Measurements from ENCODE around the gene TRPM2. TPM values are rescaled to one million over a fixed set of nuclear protein-coding genes. Genes with fewer than 3 reads are reported as not detected.
A peak's percentile ranks its signal among the peaks of the same experiment; 100 is the strongest.
"Not testable (repeated sequence)": the region's sequence is repeated elsewhere in the genome, so short reads cannot be mapped to it uniquely, and the experiment has no call there.

Gene TRPM2
- polyA plus RNA-seq, 3 donors from 2014 or later = 3.0 to 11.1 (median 4.4) TPM

DNA sequence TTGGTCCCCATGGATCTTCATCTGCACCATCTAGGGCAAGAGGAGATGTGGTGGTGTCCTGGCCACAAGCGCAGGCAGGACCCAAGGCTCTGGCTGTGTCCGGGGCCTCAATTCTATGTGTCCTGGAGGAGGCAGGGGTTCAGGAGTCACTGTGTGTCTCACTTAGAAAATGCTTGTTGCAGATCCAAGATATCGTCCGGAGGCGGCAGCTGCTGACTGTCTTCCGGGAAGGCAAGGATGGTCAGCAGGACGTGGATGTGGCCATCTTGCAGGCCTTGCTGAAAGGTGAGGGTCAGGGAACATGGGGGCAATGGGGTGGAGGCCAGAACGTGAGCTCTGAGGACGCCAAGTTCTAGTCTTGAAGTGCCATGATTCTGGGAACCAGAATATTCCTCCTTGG lies 29.1 kb downstream of the TRPM2 start:
- Mint-ChIP-seq H3K4me3 (no peak overlapping the region), H3K27ac (no peak overlapping the region), H3K27me3 (ENCODE audit: low read depth in 3 of 3) (peaks cover 0 to 4% (median 2%) of the 10 kb centered on the region in 3 donors), H3K36me3 (peaks cover 25 to 78% (median 64%) of the 10 kb centered on the region in 3 donors), H3K4me1 (peaks cover 0 to 4% of the 10 kb centered on the region in 2 donors), H3K9me3 (peaks cover 18 to 33% (median 26%) of the 10 kb centered on the region in 6 donors)
- no peak for DNase-seq

DNA sequence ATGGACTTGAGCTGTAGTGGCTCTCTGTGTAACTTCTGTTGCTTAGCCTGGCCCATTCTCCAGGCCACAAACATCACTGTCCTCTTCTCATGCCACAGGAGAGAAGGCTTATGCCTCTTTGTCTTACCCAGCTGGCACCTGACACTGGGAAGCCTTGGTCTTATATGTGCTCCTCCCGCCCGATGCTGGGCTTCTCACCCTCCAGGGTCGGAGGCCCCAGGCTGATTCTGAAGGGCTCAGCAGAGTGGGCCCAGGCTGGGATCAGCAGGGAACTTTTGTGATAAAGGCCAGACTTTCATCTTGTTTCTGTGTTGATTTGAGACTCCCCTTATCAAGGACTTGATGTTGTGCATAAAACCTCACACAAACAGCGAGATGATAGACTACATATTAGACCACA lies 29.8 kb downstream of the TRPM2 start:
- Mint-ChIP-seq H3K27ac (no peak overlapping the region), H3K36me3 (peaks cover 25 to 71% (median 60%) of the 10 kb centered on the region in 3 donors), H3K4me1 (peaks cover 0 to 1% of the 10 kb centered on the region in 2 donors), H3K9me3 (peaks cover 18 to 33% (median 26%) of the 10 kb centered on the region in 6 donors), H3K27me3 (ENCODE audit: low read depth in 3 of 3) (peaks cover 0 to 2% (median 2%) of the 10 kb centered on the region in 3 donors), H3K4me3 (no peak overlapping the region)
- DNase-seq = no peak

DNA sequence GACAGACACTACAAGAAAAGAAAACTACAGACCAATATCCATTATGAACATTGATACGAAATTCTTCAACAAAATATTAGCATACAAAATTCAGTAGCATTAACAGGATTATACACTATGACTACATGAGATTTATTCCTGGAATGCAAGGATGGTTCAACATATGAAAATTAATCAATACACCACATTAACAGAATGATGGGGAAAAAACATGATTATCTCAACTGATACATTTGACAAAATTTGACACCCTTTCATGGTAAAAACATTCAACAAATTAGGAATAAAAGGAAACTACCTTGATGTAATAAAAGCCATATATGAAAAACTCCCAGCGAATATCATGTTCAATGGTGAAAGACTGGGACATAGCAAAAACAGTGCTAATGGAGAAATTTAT lies 31.5 kb downstream of the TRPM2 start:
- Mint-ChIP-seq H3K4me3 (no peak overlapping the region), H3K27ac (no peak overlapping the region), H3K36me3 (peaks cover 25 to 61% (median 61%) of the 10 kb centered on the region in 3 donors), H3K27me3 (ENCODE audit: low read depth in 3 of 3) (peaks cover 0 to 2% (median 0%) of the 10 kb centered on the region in 3 donors), H3K4me1 (peaks cover 0 to 1% of the 10 kb centered on the region in 2 donors), H3K9me3 (peaks cover 18 to 33% (median 26%) of the 10 kb centered on the region in 6 donors)
- DNase-seq = no peak

DNA sequence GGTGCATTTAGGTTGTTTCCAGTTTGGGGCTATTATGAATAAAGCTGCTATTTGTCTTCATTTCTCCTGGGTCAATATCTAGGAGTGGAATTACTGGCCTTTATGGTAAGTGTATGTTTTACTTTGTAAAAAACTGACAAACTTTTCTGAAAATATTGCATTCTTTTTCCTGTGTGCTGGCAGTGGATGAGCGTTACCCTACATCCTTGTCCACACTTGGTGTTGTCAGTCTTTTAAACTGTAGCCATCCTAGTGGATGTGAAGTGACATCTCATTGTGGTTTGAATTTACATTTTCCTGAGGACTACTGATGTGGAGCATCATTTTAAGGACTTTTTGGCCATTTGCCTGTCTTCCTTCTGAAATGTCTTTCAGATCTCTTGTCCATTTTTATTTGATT lies 35.9 kb downstream of the TRPM2 start:
- peaks cover 11 to 55% (median 48%) of the 10 kb centered on the region in 3 donors for H3K36me3 Mint-ChIP-seq
- no peaks in the 10 kb centered on the region for H3K27me3 Mint-ChIP-seq (ENCODE audit: low read depth in 3 of 3)
- no peak overlapping the region for H3K27ac Mint-ChIP-seq
- H3K4me1 Mint-ChIP-seq = no peaks in the 10 kb centered on the region
- DNase-seq = no peak
- no peak overlapping the region for H3K4me3 Mint-ChIP-seq
- H3K9me3 Mint-ChIP-seq = peaks cover 10 to 20% (median 17%) of the 10 kb centered on the region in 6 donors

DNA sequence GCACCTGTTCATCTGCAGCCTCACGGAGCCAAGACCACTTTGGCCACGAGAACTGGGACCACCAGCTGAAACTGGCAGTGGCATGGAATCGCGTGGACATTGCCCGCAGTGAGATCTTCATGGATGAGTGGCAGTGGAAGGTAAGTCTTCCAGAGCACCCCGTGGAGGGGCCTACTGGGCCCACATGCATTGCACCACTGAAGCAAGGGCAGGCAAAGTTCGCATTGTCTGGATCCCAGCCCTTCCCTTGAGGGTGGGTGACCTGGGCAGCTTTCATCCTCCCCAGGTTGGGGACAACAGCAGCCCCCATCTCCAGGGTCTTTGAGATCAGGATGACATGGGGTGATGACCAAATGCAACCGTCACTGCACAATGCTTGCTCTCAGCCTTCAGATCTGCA lies 37.5 kb downstream of the TRPM2 start:
- peaks cover 10 to 45% (median 38%) of the 10 kb centered on the region in 3 donors for H3K36me3 Mint-ChIP-seq
- no peak overlapping the region for H3K27ac Mint-ChIP-seq

DNA sequence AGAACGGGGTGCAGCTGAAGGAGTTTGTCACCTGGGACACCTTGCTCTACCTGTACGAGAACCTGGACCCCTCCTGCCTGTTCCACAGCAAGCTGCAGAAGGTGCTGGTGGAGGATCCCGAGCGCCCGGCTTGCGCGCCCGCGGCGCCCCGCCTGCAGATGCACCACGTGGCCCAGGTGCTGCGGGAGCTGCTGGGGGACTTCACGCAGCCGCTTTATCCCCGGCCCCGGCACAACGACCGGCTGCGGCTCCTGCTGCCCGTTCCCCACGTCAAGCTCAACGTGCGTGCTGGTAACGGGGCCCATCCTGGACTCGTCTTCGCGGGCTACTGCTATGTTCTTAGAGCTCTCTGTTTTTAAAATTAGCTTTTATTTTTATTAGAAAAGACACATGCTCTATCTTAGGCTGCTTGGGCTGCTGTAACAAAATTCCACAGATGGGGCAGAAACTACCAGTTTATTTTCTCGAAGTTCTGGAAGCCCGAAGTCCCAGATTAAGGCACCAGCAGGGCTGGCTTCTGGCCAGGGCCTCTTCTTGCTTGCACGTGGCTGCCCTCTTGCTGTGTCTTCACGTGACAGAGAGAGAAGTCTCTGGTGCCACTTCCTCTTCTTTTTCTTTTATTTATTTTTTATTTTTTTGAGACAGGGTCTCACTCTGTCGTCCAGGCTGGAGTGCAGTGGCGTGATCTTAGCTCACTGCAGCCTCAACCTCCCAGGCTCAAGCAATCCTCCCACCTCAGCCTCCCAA lies 38.1 kb downstream of the TRPM2 start:
- Mint-ChIP-seq H3K27me3 (ENCODE audit: low read depth in 3 of 3) (peaks cover 0 to 1% (median 0%) of the 10 kb centered on the region in 3 donors), H3K4me3 (no peak overlapping the region), H3K4me1 (peaks cover 0 to 6% of the 10 kb centered on the region in 2 donors), H3K9me3 (peaks cover 0 to 1% (median 0%) of the 10 kb centered on the region in 6 donors), H3K27ac (no peak overlapping the region), H3K36me3 (peaks cover 10 to 41% (median 34%) of the 10 kb centered on the region in 3 donors)
- DNase-seq = no peak

More for the DNA sequence above, 37.5 kb downstream of the TRPM2 start:
- Mint-ChIP-seq H3K27me3 (ENCODE audit: low read depth in 3 of 3) (peaks cover 0 to 1% (median 0%) of the 10 kb centered on the region in 3 donors), H3K9me3 (peaks cover 0 to 6% (median 3%) of the 10 kb centered on the region in 6 donors), H3K4me1 (peaks cover 0 to 6% of the 10 kb centered on the region in 2 donors), H3K4me3 (no peak overlapping the region)
- DNase-seq = no peak

DNA sequence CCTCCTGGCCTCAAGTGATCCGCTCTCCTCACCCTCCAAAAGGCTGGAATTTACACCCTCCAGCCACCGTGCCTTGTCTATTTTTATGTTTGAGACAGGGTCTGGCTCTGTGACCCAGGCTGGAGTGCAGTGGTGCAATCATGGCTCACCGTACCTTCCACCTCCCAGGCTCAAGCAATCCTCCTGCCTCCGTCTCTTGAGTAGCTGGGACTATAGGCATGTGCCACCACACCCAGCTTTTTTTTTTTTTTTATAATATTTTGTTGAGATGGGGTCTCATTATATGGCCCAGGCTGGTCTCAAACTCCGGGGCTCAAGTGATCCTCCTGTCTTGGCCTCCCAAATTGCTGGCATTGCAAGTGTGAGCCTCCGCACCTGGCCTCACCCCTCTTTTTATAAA lies 38.8 kb downstream of the TRPM2 start:
- Mint-ChIP-seq H3K27me3 (ENCODE audit: low read depth in 3 of 3) (peaks cover 0 to 1% (median 0%) of the 10 kb centered on the region in 3 donors), H3K36me3 (peaks cover 10 to 41% (median 34%) of the 10 kb centered on the region in 3 donors), H3K27ac (no peak overlapping the region), H3K4me3 (no peak overlapping the region), H3K4me1 (peaks cover 0 to 6% of the 10 kb centered on the region in 2 donors), H3K9me3 (no peaks in the 10 kb centered on the region)
- DNase-seq = no peak

DNA sequence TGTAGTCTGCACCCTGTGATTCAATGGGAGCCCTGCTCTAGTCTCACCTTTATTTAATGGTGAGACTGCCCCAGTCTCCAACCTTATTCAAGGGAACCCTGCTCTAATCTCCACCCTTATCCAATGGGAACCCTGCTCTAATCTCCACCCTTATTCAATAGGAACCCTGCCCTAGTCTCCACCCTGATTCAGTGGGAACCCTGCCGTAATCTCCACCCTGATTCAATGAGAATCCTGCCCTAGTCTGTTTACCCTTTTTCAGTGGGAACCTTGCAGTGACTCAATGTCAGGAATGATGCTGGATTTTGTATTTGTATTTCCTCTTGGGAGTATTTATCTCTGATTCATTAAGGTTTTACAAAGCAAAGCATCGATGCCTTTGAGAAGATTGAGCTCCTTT lies 39.5 kb downstream of the TRPM2 start:
- Mint-ChIP-seq H3K36me3 (peaks cover 10 to 41% (median 34%) of the 10 kb centered on the region in 3 donors), H3K4me1 (peaks cover 0 to 6% of the 10 kb centered on the region in 2 donors), H3K4me3 (no peak overlapping the region), H3K27ac (no peak overlapping the region), H3K27me3 (ENCODE audit: low read depth in 3 of 3) (peaks cover 0 to 1% (median 0%) of the 10 kb centered on the region in 3 donors), H3K9me3 (no peaks in the 10 kb centered on the region)
- no peak for DNase-seq

DNA sequence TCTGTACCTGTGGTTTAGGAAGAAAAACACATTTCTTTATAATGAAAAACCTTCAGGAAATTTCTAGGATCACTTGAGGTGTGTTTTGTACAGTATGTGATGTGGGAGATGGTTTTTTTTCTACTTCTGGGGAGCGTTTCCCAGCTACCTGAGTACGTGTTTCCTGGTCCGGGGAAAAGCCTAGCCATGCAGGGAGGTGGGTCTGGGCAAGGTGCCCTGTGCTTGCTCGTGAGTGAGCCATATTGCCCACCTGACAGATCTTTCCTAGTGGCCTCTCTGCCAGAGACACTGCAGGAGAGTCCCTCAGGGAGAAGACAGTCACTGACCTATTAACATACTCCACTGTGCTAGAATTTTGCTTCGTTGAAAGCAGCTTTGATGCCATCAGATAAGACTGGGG lies 41.3 kb downstream of the TRPM2 start:
- H3K27me3 Mint-ChIP-seq (ENCODE audit: low read depth in 3 of 3) = peaks cover 0 to 1% (median 0%) of the 10 kb centered on the region in 3 donors
- no peak overlapping the region for H3K4me3 Mint-ChIP-seq
- H3K36me3 Mint-ChIP-seq = peaks cover 10 to 40% (median 31%) of the 10 kb centered on the region in 3 donors
- no peak overlapping the region for H3K27ac Mint-ChIP-seq
- peaks cover 0 to 6% of the 10 kb centered on the region in 2 donors for H3K4me1 Mint-ChIP-seq
- DNase-seq = no peak
- no peaks in the 10 kb centered on the region for H3K9me3 Mint-ChIP-seq

DNA sequence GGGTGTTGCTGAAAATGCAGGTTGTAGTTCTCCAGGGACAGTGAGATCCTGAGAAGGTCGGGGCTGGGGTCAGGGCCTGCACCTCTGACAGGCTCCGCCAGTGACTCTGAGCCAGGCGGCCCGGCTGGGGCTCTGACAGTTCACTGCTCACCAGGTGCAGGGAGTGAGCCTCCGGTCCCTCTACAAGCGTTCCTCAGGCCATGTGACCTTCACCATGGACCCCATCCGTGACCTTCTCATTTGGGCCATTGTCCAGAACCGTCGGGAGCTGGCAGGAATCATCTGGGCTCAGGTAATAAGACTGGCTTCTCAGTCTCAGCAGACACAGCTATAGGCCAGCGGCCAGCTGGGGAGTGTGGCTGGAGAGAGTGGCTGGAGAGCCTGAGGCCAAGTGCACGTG lies 41.8 kb downstream of the TRPM2 start:
- Mint-ChIP-seq H3K27ac (no peak overlapping the region), H3K4me3 (no peak overlapping the region), H3K27me3 (ENCODE audit: low read depth in 3 of 3) (peaks cover 0 to 1% (median 0%) of the 10 kb centered on the region in 3 donors), H3K36me3 (peaks cover 10 to 37% (median 28%) of the 10 kb centered on the region in 3 donors), H3K9me3 (no peaks in the 10 kb centered on the region), H3K4me1 (peaks cover 0 to 6% of the 10 kb centered on the region in 2 donors)
- DNase-seq = no peak

DNA sequence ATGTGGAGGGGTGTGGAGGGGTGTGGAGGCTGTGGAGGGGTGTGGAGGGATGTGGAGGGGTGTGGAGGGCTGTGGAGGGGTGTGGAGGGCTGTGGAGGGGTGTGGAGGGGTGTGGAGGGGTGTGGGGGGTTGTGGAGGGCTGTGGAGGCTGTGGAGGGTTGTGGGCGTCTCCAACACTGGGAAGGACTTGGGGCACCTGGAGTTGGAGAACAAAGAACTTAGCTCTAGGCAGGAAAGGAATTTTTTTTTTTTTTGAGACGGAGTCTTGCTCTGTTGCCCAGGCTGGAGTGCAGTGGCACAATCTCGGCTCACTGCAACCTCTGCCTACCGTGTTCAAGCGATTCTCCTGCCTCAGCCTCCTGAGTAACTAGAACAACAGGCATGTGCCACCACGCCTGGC lies 43.4 kb downstream of the TRPM2 start:
- not testable (repeated sequence) for H3K4me3 Mint-ChIP-seq; H3K9me3 Mint-ChIP-seq; H3K27me3 Mint-ChIP-seq (ENCODE audit: low read depth in 3 of 3); H3K27ac Mint-ChIP-seq; DNase-seq; H3K4me1 Mint-ChIP-seq
- peaks cover 10 to 31% (median 26%) of the 10 kb centered on the region in 3 donors for H3K36me3 Mint-ChIP-seq

DNA sequence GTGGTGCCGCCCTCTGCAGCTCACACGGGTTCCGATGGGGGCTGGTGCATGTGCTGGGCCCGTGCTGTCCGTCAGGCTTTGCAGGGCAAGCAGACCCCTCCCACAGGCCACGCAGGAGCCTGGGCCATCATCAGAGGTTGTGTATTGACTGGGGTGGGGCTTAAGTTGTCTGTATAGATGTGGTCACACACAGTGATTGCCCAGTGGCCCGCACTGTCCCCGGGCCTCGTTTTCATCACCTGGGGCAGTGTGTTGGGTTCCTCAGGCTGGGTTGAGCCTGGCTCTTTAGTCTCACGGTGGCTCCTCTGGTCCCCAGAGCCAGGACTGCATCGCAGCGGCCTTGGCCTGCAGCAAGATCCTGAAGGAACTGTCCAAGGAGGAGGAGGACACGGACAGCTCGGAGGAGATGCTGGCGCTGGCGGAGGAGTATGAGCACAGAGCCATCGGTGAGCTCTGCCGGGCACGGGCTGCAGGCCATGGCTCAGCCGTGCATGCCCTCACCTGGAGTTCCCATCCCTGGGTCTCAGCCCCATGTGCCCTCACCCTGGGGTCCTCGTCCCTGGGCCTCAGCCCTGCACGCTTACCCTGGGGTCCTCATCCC lies 44.1 kb downstream of the TRPM2 start:
- no peak for DNase-seq
- peak overlapping the region in 1 of 6 donors; percentile 21 for H3K27ac Mint-ChIP-seq
- peaks cover 0 to 3% (median 1%) of the 10 kb centered on the region in 3 donors for H3K27me3 Mint-ChIP-seq (ENCODE audit: low read depth in 3 of 3)
- no peaks in the 10 kb centered on the region for H3K9me3 Mint-ChIP-seq
- peaks cover 0 to 6% of the 10 kb centered on the region in 2 donors for H3K4me1 Mint-ChIP-seq
- H3K36me3 Mint-ChIP-seq = peaks cover 10 to 26% (median 21%) of the 10 kb centered on the region in 3 donors
- H3K4me3 Mint-ChIP-seq = no peak overlapping the region

DNA sequence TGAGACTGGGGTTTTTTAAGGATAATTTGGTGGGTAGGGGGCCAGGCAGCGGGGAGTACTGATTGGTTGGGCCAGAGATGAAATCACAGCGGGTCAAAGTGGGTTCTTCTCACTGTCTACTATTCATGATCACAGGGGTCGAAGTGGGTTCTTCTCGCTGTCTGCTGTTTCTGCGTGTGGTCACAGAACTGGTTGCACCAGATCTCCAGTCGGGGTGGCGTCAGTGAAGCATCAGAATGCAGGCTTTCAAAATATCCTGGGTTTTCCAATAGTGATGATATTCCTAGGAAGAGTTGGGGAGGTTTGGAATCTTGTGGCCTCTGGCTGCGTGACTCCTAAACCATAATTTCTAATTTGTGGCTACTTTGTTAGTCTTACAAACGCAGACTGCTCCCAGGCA lies 45.1 kb downstream of the TRPM2 start:
- H3K4me3 Mint-ChIP-seq = no peak overlapping the region
- H3K27ac Mint-ChIP-seq = no peak overlapping the region
- no peak for DNase-seq
- H3K9me3 Mint-ChIP-seq = no peaks in the 10 kb centered on the region
- peaks cover 0 to 3% (median 1%) of the 10 kb centered on the region in 3 donors for H3K27me3 Mint-ChIP-seq (ENCODE audit: low read depth in 3 of 3)
- peaks cover 0 to 6% of the 10 kb centered on the region in 2 donors for H3K4me1 Mint-ChIP-seq
- peaks cover 5 to 17% (median 12%) of the 10 kb centered on the region in 3 donors for H3K36me3 Mint-ChIP-seq
